Large intestine (tissue), 3 donors: ENCODE data around the gene GPR78. TPM values are rescaled to one million over a fixed set of nuclear protein-coding genes. Genes with fewer than 3 reads are reported as not detected.

Source experiments
- DNase-seq, 2 donors: peaks; one replicate each; pipeline versions ENCODE4 v3.0.0 to v3.0.0-alpha.2; 2013
- H3K27ac ChIP-seq: one replicate; pipeline ENCODE4 v1.5.1; 2013; ENCODE audit warnings: low read length
- H3K27me3 ChIP-seq: 2 replicates; pipeline ENCODE4 v1.6.1; 2013; ENCODE audit warnings: low read length; ENCODE audit not compliant: control insufficient read depth, insufficient read depth
- H3K36me3 ChIP-seq: 2 replicates; pipeline ENCODE4 v1.6.1; 2013; ENCODE audit warnings: low read length; ENCODE audit not compliant: control insufficient read depth, insufficient read depth
- H3K4me1 ChIP-seq: one replicate; pipeline ENCODE4 v1.6.1; 2013; ENCODE audit warnings: low read length; ENCODE audit not compliant: control insufficient read depth, insufficient read depth
- H3K4me3 ChIP-seq: one replicate; pipeline ENCODE4 v1.5.1; 2013; ENCODE audit warnings: low read length
- H3K9me3 ChIP-seq: one replicate; pipeline ENCODE4 v1.6.1; 2013; ENCODE audit warnings: mild to moderate bottlenecking, low read depth, low read length, moderate library complexity; ENCODE audit not compliant: control insufficient read depth
- WGBS: methylation state at CpG from one replicate; pipeline ENCODE4 v1.1.5; 2013; ENCODE audit warnings: low lambda C conversion rate; ENCODE audit not compliant: insufficient coverage; 5-methylcytosine and 5-hydroxymethylcytosine counted together
- polyA plus RNA-seq: library from polyadenylated mRNA; unstranded; fragments of 120-200 nt; gene quantifications from one replicate; pipeline ENCODE4 v1.2.1, GENCODE V29; 2013

Gene GPR78
- polyA plus RNA-seq, 1 donor, result 0.09 TPM

- Histone ChIP-seq H3K27me3 (peaks cover 39% of the 10 kb centered on the region), H3K27ac (no peak overlapping the region), H3K4me1 (no peaks in the 10 kb centered on the region), H3K36me3 (no peaks in the 10 kb centered on the region), H3K4me3 (no peak overlapping the region), H3K9me3 (peaks cover 12% of the 10 kb centered on the region)
- no peak for DNase-seq
- 20% methylated on average over 3 of the region's 12 CpGs for WGBS
Observed at GRCh38 chr4:8579526-8580320, 469 bp upstream of the GPR78 start.

GRCh38 chr4:8581094-8581861 lies 1.1 kb downstream of the GPR78 start:
- Histone ChIP-seq H3K36me3 (no peaks in the 10 kb centered on the region), H3K27me3 (peaks cover 47% of the 10 kb centered on the region), H3K4me1 (no peaks in the 10 kb centered on the region), H3K9me3 (peaks cover 12% of the 10 kb centered on the region), H3K27ac (no peak overlapping the region), H3K4me3 (no peak overlapping the region)
- no peak for DNase-seq
- no CpG with 5 or more reads among the region's 66 CpGs for WGBS

GRCh38 chr4:8582016-8582415 lies 1.8 kb downstream of the GPR78 start:
- Histone ChIP-seq H3K36me3 (no peaks in the 10 kb centered on the region), H3K27ac (no peak overlapping the region), H3K27me3 (peaks cover 47% of the 10 kb centered on the region), H3K9me3 (peaks cover 12% of the 10 kb centered on the region), H3K4me3 (no peak overlapping the region), H3K4me1 (no peaks in the 10 kb centered on the region)
- no CpG with 5 or more reads among the region's 2 CpGs for WGBS
- no peak for DNase-seq

- Histone ChIP-seq H3K27ac (no peak overlapping the region), H3K9me3 (peaks cover 12% of the 10 kb centered on the region), H3K27me3 (peaks cover 47% of the 10 kb centered on the region), H3K36me3 (no peaks in the 10 kb centered on the region), H3K4me3 (no peak overlapping the region), H3K4me1 (no peaks in the 10 kb centered on the region)
- no peak for DNase-seq
- no CpG with 5 or more reads among the region's 12 CpGs for WGBS
Observed at GRCh38 chr4:8582436-8582835, 2.2 kb downstream of the GPR78 start.

- Histone ChIP-seq H3K9me3 (peaks cover 12% of the 10 kb centered on the region), H3K4me1 (no peaks in the 10 kb centered on the region)
Observed at GRCh38 chr4:8582941-8583654, 2.9 kb downstream of the GPR78 start.

GRCh38 chr4:8583655-8584025 lies 3.4 kb downstream of the GPR78 start:
- H3K4me3 ChIP-seq, result no peak overlapping the region
- no CpG with 5 or more reads among the region's 4 CpGs for WGBS
- H3K9me3 ChIP-seq, result peaks cover 12% of the 10 kb centered on the region
- peaks cover 44% of the 10 kb centered on the region for H3K27me3 ChIP-seq
- DNase-seq, result no peak
- H3K4me1 ChIP-seq, result no peaks in the 10 kb centered on the region
- no peaks in the 10 kb centered on the region for H3K36me3 ChIP-seq
- H3K27ac ChIP-seq, result no peak overlapping the region

More at GRCh38 chr4:8582941-8583654, 2.9 kb downstream of the GPR78 start:
- no peaks in the 10 kb centered on the region for H3K36me3 ChIP-seq
- peaks cover 47% of the 10 kb centered on the region for H3K27me3 ChIP-seq
- no peak overlapping the region for H3K27ac ChIP-seq
- DNase-seq, result no peak
- no peak overlapping the region for H3K4me3 ChIP-seq
- WGBS, result 80% methylated on average over 1 of the region's 9 CpGs

- Histone ChIP-seq H3K36me3 (no peaks in the 10 kb centered on the region), H3K27ac (no peak overlapping the region), H3K27me3 (peaks cover 35% of the 10 kb centered on the region), H3K4me3 (no peak overlapping the region), H3K9me3 (peaks cover 12% of the 10 kb centered on the region), H3K4me1 (no peaks in the 10 kb centered on the region)
- WGBS, result no CpG with 5 or more reads among the region's 6 CpGs
- no peak for DNase-seq
Observed at GRCh38 chr4:8585186-8585585, 5.0 kb downstream of the GPR78 start.

GRCh38 chr4:8585721-8586212 lies 5.6 kb downstream of the GPR78 start:
- WGBS, result no CpG with 5 or more reads among the region's 7 CpGs
- no peak for DNase-seq

GRCh38 chr4:8586246-8586645 lies 6.1 kb downstream of the GPR78 start:
- H3K9me3 ChIP-seq, result peaks cover 3% of the 10 kb centered on the region
- no peak for DNase-seq
- peaks cover 35% of the 10 kb centered on the region for H3K27me3 ChIP-seq

More at GRCh38 chr4:8585721-8586212, 5.6 kb downstream of the GPR78 start:
- Histone ChIP-seq H3K27me3 (peaks cover 35% of the 10 kb centered on the region), H3K4me3 (no peak overlapping the region), H3K4me1 (no peaks in the 10 kb centered on the region), H3K9me3 (peaks cover 7% of the 10 kb centered on the region), H3K36me3 (no peaks in the 10 kb centered on the region), H3K27ac (no peak overlapping the region)

More at GRCh38 chr4:8586246-8586645, 6.1 kb downstream of the GPR78 start:
- Histone ChIP-seq H3K4me3 (no peak overlapping the region), H3K36me3 (no peaks in the 10 kb centered on the region), H3K4me1 (no peaks in the 10 kb centered on the region), H3K27ac (no peak overlapping the region)
- no CpG with 5 or more reads among the region's 5 CpGs for WGBS
